Upper lobe of right lung (tissue), 1 donor: ENCODE data around the gene ZNF277. TPM values are rescaled to one million over a fixed set of nuclear protein-coding genes. Genes with fewer than 3 reads are reported as not detected.
"Not testable (repeated sequence)": the region's sequence is repeated elsewhere in the genome, so short reads cannot be mapped to it uniquely, and the experiment has no call there.

Experiments
- ATAC-seq: fragments of 200-7000 bp; cut with Tn5 transposase; one replicate; pipeline ENCODE4 v1.9.1; 2020; ENCODE audit warnings: mild to moderate bottlenecking, moderate library complexity
- DNase-seq: peaks from one replicate; pipeline ENCODE4 v3.0.0-alpha.2; 2020
- H3K27ac ChIP-seq: fragments of 200-600 bp; one replicate; pipeline ENCODE4 v1.8.0; 2022
- H3K27me3 ChIP-seq: fragments of 200-600 bp; one replicate; pipeline ENCODE4 v1.8.0; 2022; ENCODE audit warnings: mild to moderate bottlenecking
- H3K36me3 ChIP-seq: fragments of 200-600 bp; one replicate; pipeline ENCODE4 v1.8.0; 2022
- H3K4me1 ChIP-seq: fragments of 200-600 bp; one replicate; pipeline ENCODE4 v1.8.0; 2022
- H3K4me3 ChIP-seq: fragments of 200-600 bp; one replicate; pipeline ENCODE4 v1.8.0; 2022; ENCODE audit warnings: mild to moderate bottlenecking
- H3K9me3 ChIP-seq: fragments of 200-600 bp; one replicate; pipeline ENCODE4 v1.8.0; 2022
- CTCF ChIP-seq: fragments of 200-600 bp; IDR thresholded peaks from one replicate; pipeline ENCODE4 v1.8.0; 2022; ENCODE audit warnings: antibody characterized with exemption
- intact Hi-C: fragments of 100-400 bp; cut with DNase I; formaldehyde crosslinking; loops from one replicate; pipeline ENCODE4 v1.11.0; 2022
- total RNA-seq: library from RNA; stranded (reverse); fragmentation: NEBNext Ultra II Directional; extraction: Animal tissue kit (Norgen Biotek cat#: 25700); gene quantifications from one replicate; pipeline ENCODE4 v1.2.1, GENCODE V29; 2021
- donor health status: DM: no; HTN: yes; CAD: no; lungs with severe emphysema.

The ZNF277 gene
- total RNA-seq, 1 donor from 2014 or later: 31.0 TPM

GRCh38 chr7:112238852-112239610, 32.5 kb downstream of the ZNF277 start:
- no peak overlapping the region for H3K27ac ChIP-seq
- no peak for TF ChIP-seq CTCF
- H3K36me3 ChIP-seq: no peaks in the 10 kb centered on the region
- no peak overlapping the region for H3K4me3 ChIP-seq
- ATAC-seq (no peak), DNase-seq (no peak)
- intact Hi-C loops: no loop called here
- no peaks in the 10 kb centered on the region for H3K9me3 ChIP-seq
- no peaks in the 10 kb centered on the region for H3K4me1 ChIP-seq
- H3K27me3 ChIP-seq: no peaks in the 10 kb centered on the region

DNA sequence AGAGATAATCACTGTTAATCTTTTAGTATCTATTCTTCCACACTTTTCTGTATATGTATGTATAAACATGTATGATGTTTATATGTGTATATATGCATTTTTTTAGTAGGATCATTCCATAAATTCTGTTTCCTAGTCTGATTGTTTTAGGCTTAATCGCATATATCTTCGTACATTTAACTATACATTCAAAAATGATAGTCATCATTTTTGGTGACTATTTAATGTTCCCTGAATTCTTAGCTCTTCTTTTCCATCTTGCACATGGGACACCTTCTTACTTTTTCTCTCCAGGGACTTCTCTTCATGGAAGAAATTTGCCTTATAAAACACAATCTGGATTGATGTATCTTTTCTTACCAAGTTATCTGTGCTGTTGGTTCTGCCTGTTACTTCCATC, 42.1 kb downstream of the ZNF277 start:
- H3K9me3 ChIP-seq: no peaks in the 10 kb centered on the region
- H3K36me3 ChIP-seq: no peaks in the 10 kb centered on the region
- no peak overlapping the region for H3K27ac ChIP-seq
- DNase-seq: no peak
- H3K4me3 ChIP-seq: no peak overlapping the region
- intact Hi-C loops: no loop called here
- no peaks in the 10 kb centered on the region for H3K4me1 ChIP-seq
- no peak for ATAC-seq
- no peaks in the 10 kb centered on the region for H3K27me3 ChIP-seq
- no peak for TF ChIP-seq CTCF

GRCh38 chr7:112249967-112250366, 43.5 kb downstream of the ZNF277 start:
- intact Hi-C loops, H3K9me3 ChIP-seq, H3K36me3 ChIP-seq, ATAC-seq, H3K4me1 ChIP-seq, H3K4me3 ChIP-seq, H3K27me3 ChIP-seq, H3K27ac ChIP-seq, DNase-seq: not testable (repeated sequence)

DNA sequence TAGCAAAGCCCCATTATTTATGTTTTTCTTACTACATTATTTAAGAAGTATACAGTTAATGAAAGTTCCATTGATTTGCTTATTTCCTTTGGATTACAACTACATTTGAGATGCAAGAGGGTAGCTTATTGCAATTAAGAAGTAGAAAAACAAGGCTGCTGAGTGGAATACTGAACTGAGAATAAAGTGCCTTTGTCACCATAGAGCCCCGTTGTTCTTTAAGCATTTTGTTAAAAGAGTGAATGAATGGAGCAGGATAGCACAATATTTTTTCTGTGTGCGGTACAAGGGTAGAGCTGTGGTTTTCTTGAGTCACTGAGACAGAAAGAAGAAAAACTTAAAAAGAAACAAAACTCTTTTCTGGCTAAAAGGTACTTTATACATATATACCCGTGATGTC, 45.6 kb downstream of the ZNF277 start:
- ATAC-seq: no peak
- intact Hi-C loops: no loop called here
- Histone ChIP-seq H3K36me3 (no peaks in the 10 kb centered on the region), H3K4me1 (peaks cover 5% of the 10 kb centered on the region), H3K4me3 (no peak overlapping the region), H3K9me3 (no peaks in the 10 kb centered on the region), H3K27ac (no peak overlapping the region), H3K27me3 (no peaks in the 10 kb centered on the region)
- no peak for TF ChIP-seq CTCF
- DNase-seq: no peak

- DNase-seq (no peak), ATAC-seq (no peak)
- no peak for TF ChIP-seq CTCF
- no peak overlapping the region for H3K27ac ChIP-seq
- H3K36me3 ChIP-seq: no peaks in the 10 kb centered on the region
- H3K4me3 ChIP-seq: no peak overlapping the region
- H3K27me3 ChIP-seq: no peaks in the 10 kb centered on the region
- intact Hi-C loops: no loop called here
- no peaks in the 10 kb centered on the region for H3K9me3 ChIP-seq
- peaks cover 8% of the 10 kb centered on the region for H3K4me1 ChIP-seq
These were observed 46.2 kb downstream of the ZNF277 start for GRCh38 chr7:112252691-112253090.

DNA sequence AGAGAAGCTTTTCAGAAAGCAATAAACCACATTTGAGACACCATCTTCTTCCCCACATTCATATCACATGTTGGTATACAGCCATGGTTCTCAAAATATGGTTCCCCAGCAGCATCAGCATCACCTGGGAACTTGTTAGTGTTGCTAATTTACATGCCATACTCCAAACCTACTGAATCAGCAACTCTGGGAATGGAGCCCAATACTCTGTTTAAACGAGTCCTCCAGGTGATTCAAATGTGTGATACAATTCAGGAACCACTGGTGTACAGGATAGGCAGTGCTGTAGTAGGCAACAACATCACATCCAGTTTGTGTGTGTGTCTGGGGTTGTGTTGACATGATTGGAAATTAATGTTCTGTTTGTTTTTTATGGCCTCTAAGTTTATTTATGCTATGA, 47.7 kb downstream of the ZNF277 start:
- Histone ChIP-seq H3K27me3 (no peaks in the 10 kb centered on the region), H3K9me3 (no peaks in the 10 kb centered on the region), H3K4me3 (no peak overlapping the region), H3K27ac (no peak overlapping the region), H3K4me1 (peaks cover 8% of the 10 kb centered on the region), H3K36me3 (no peaks in the 10 kb centered on the region)
- ATAC-seq (peak; percentile 77), DNase-seq (no peak)
- no peak for TF ChIP-seq CTCF
- intact Hi-C loops: no loop called here
